Measurements from ENCODE around the gene TTLL6.
"Not testable (repeated sequence)": the region's sequence is repeated elsewhere in the genome, so short reads cannot be mapped to it uniquely, and the experiment has no call there.

TTLL6 gene

DNA sequence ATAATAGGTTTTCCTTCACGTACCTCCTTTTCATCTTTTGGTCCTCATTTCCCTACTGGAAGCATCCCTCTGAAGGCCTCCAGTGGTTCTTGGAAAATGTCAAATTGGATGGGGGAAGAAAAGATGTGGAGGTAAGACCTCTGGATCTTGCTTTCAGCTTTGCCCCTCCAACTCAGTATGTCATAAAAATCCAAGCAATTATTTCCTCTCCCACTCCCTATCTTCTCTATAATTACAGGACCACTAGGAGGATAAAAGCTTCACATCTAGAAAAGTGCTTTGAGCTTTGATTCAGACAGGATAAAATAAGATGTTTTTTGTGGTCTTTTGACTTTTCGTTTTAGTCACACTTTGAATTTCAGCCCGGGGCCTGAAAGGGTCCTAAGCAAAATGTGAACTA, 1.7 kb downstream of the TTLL6 start:
- DNase-seq (ENCODE audit: low read depth in 3 of 3): no peak

GRCh38 chr17:48814504-48814903, 2.5 kb downstream of the TTLL6 start:
- DNase-seq (ENCODE audit: low read depth in 3 of 3): peak; percentile 28 to 49 (median 33)

DNA sequence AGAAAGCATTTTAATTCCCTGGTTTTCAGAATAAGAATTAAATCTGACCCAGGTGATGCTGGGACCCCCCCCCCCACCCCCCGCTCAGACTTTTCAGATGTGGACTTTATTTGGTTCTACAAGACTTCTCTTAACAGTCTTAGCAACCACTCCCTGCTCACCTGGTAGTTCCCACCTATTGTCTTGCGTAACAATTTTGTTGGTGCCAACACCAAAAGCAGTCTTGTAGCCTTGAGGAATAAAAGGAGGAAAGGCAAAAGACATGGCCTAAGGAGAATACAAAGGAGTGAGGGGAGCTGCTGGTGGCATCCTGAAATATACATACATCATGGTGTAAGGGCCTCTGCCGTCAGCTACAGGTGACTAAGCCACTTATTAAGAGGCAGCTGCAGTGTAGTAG, 5.0 kb downstream of the TTLL6 start:
- DNase-seq (ENCODE audit: low read depth in 3 of 3): no peak

- no peak for DNase-seq (ENCODE audit: low read depth in 3 of 3)
These were observed 7.8 kb downstream of the TTLL6 start for GRCh38 chr17:48809182-48809581.

DNA sequence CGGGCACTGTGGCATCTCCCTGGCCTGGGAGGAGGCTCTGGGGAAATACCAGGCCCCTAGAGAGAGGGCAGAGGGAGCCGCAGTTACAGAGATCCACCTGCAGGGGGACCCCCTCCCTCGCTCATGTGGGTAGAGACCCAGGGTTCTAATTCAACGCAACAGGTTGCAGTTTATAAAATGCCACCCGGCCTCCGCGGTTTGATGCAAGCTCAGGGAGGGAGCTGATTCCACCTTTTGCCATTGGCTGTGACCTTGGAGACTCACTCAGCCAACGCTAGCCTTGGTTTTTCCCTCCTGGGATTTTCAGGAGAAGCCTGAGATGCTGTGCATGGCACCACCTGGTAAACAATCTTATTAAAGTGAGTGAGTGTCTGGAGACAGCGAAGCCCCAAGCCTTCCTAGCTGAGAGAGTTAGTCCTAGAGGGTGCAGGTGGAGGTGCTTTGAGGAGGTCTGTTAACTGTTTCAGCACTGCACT, 12.1 kb downstream of the TTLL6 start:
- peak; percentile 49 to 62 (median 57) for DNase-seq (ENCODE audit: low read depth in 3 of 3)

GRCh38 chr17:48800626-48801217, 16.3 kb downstream of the TTLL6 start:
- DNase-seq (ENCODE audit: low read depth in 3 of 3): no peak

DNA sequence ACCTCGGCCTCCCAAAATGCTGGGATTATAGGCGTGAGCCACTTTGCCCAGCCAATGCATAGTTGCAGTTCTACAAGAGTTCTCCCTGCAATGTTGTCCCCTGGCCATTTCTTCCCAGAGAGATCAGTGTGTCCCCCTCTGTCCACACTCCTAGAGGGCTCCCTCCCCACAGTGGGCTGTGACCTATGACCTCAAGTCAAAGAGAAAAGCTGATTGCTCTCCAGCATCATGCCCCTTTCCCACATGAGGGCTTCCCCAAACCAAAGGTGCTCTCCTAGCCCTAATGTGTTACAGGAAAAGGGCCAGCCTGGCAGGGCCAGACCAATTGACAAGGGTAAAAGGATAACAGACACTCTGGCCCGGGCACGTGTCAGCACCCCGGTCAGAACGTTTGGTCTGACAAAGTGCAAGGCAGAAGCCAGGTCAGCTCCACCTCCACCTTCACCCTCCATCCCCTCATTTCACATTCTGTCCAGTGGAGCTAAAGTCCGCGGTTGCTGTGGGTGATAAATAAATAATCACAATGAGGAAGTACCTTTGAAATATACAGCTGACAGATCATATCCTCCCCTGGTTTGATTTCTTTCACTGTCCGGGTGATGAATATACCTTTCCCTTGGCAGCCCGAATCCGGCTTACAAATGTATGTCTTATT, 17.8 kb downstream of the TTLL6 start:
- DNase-seq (ENCODE audit: low read depth in 3 of 3): no peak

DNA sequence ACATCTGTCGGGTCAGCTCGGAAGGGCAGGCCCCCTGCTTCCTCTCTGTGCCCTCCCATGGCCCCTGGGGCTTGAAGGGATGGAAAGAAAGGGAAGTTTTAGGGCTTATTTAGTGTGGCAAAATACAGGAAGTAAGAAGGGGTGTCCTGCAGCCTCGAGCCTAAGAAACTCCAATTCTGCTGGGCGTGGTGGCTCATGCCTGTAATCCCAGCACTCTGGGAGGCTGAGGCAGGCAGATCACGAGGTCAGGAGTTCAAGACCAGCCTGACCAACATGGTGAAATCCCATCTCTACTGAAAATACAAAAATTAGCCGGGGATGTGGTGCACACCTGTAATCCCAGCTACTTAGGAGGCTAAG, 20.9 kb downstream of the TTLL6 start:
- not testable (repeated sequence) for DNase-seq (ENCODE audit: low read depth in 3 of 3)

GRCh38 chr17:48795444-48796162, 21.4 kb downstream of the TTLL6 start:
- DNase-seq (ENCODE audit: low read depth in 3 of 3): no peak

DNA sequence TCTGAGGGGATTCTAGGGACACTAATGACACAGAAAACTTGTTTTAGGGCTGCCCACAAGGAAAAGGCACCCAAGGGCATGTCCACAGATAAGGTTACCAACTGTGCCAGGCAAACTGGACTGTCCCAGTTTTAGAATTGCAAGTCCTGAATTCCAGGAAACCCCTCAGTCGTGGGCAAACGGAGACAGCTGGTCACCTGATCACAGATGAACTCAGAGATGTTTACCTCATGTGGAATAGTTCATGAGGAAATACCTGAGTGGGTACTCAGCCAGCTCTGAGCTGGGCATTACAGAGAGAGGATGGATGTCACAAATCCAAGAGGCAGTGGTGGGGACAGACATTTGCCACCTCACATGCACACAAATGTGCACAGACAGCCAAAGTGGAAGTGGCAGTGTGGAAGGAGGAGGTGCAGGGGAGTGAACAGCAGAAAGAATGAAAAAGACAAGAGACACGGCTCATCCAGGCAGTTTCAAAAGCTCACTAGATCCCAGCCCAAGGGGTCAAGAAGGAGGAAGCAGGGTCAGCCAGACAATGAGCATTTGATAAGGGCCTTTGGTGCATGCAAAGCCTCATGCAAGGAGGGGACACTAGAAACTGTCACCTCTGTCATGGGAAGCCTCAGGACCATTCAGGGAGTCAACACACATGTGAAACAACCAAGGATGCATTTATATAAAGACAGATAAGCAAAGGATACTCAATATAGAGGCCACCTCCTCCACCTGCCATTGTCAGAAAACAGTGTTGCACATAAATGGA, 24.8 kb downstream of the TTLL6 start:
- no peak for DNase-seq (ENCODE audit: low read depth in 3 of 3)

DNA sequence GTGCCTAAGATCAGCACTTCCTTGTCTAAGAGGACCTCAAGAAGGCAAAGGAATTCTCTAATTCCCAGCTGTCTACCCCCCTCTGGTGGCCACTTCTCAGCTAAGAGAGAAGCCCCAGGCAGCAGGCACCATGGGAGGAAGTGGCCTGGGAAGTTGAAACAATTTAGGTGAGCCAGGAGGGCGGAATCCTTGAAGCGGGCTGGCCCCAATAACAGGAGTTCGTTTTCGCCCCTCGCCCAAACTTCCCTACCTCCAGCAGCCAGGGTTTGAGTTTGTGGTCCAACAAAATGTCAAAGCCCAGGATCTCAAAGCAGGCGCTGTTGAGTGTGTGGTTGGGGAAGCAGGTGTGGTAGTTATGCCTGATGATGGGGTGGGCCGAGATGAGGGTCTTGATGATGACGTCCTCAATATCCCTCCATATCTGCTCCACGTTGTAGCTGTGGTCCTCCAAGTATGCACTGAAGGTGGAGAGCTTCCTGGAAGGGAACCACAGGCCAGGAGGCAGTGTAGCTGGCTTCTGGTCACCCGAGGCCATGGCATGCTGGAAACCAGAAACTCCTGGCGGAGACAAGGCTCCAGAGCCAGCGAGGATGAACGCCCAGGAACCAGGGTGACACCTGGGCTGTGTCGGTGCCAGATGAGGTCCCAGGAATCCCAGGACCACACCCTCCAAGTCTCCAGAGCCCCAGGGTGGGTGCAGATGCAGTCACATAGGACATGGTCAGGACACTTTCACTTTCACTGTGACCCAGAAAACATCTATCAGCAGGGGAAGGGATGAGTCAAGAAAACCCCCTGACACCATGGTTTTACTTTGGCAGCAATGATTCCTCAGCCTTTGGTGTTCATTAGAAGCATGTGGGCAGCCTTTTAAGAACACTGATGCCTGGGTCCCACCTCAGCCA, 25.6 kb downstream of the TTLL6 start:
- DNase-seq (ENCODE audit: low read depth in 3 of 3): no peak

DNA sequence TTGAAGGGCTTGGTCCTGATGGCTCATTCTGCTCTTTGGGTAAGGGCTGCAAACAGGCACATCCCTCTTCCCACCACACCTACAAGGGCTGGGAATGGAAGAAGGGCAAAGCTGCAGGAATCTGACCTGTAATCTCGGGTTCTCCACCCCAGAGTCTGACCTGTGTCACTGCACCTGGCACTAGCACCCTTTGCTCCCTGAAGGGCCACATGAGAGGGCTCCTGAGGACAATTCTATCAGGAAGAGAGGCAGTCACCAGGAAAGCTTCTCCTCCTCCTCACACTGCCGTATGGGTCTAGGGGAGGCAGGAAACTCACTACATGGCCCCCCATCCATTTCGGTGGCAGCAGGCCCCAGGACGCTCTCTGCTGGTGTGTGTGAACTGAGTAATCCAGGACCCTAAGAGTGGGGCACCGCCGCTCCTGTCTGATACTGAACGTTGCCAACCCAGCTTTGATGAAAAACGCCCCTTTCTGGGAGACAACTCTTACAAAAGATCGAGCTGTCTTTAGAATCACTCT, 26.4 kb downstream of the TTLL6 start:
- DNase-seq (ENCODE audit: low read depth in 3 of 3): no peak

DNA sequence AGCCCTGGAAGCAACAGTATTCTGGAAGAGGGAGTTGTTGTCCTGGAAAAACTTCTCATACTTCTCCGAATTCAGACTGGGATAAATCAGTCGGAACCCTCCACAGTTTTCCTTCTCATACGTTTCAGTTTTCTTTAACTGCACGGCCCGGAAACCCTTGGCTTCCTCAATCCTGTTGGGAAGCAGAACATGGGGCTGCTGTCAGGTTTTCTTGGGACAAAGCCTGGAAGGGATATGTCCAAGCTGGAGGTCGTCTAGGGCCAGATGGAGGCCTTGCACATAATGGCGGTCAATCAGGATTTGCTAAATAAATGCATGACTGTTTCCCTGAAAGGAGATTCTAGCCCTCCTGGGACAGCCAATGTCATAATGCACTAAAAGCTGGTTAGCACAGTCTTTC, 29.2 kb downstream of the TTLL6 start:
- DNase-seq (ENCODE audit: low read depth in 3 of 3): no peak

- DNase-seq (ENCODE audit: low read depth in 3 of 3): no peak
These were observed 37.6 kb downstream of the TTLL6 start for GRCh38 chr17:48779421-48779820.

DNA sequence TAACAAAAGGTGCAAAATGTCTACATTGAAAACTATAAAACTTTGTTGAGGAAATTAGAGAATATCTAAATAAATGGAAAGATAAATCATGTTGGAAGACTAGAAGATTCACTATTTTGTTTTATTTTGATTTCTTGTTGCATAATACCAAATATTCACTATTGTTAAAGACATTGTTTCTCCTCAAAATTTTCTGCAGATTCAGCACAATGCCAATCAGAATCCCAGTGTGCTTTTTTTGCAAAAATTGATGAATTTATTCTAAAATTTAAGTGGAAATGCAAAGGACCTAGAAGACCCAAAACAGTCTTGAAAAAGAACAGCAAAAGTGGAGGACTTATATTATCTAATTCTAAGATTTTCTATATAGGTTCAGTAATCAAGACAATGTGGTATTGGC, 40.4 kb downstream of the TTLL6 start:
- no peak for DNase-seq (ENCODE audit: low read depth in 3 of 3)

GRCh38 chr17:48773245-48773644, 43.8 kb downstream of the TTLL6 start:
- DNase-seq (ENCODE audit: low read depth in 3 of 3): no peak

DNA sequence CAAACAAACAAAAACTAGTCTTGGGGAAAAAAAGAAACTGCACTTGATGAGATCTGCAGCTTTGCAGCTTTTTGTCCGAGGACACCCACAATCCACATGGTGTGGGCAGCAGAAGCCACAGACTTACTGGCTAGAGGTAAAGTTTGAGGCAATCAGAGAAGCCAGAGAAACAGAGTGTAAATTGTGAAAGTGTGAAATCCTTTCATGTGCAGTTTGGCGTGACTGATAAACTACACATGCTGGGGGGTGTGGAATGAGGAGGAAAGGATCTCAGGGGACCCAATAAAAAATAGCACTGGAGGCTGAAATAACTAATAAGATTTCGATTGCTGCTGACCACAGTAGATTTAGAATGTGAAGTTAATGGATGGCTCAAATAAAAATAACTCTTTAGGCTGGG, 46.1 kb downstream of the TTLL6 start:
- DNase-seq (ENCODE audit: low read depth in 3 of 3): no peak

DNA sequence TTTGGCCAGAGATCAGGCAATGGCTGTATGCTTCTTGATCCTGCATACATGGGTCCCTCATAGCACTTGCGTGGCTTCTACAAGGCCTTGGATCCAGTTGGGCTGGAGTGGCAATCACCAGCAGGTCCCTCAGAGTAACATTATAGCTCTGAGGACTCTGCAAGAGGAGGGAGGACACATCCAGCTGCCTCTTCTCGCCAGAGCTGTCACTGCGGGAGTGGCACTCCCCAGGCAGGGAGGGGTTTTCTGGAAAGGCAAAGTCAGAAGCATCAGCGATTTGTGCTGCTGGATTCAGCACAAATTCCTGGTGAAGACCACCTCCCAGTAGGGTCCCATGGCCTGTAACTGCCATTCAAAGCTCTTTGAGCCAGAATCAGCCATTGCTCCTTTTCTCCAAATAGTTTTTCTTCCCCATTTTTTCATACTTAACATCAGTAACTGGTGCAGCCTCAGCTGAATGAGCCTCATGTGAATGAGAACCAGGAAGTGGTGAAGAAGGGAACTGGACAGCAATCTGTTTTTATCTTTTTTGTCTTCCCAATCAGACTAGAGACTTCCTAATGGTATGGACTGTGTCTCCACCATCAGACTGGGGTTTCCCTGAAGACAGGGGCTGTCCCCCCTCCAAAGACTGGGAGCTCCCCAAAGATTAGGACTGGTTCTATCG, 47.9 kb downstream of the TTLL6 start:
- DNase-seq (ENCODE audit: low read depth in 3 of 3): no peak

DNA sequence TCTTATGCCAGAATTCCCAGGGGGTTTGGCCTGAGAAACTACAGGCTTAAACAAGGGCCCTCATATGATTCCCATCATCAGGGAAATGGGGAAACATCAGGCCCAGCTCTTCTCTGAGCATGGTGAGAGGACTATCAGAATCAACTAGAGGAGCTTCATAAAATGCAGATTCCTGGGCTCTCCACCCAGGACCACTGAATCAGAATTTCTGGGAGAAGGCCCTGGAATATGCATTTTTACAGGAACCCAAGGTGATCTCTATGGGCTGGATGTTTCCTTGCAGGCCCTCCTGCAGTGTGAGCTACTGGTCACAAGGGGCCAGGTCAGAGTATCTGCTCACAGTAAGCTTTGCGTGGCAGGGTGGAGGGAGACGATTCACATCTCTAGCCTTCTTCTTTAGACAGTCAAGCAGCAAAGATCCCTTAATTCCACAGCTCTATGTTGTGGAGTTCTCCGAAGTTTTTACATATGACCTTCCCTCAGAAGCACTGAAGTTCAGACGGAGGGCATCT, 49.7 kb downstream of the TTLL6 start:
- no peak for DNase-seq (ENCODE audit: low read depth in 3 of 3)

DNA sequence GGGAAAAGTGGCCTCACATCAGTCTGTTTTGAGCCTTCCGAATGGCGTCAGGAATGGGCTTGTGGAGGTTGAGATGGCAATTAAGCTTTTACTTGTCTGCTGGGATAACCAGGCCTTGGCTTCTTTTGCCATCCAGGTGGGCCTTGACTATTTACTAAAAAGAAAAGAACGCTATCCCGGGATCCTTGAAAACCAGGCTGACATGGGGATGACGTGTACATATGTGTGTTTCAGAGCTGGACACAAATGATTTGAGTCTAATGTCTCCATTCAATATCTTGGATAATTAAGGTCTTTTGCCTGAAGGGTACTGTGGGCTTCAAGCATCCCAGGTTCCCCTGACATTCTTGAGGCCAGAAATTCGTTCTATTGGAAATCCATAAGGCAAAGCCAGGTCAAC, 55.9 kb downstream of the TTLL6 start:
- DNase-seq (ENCODE audit: low read depth in 3 of 3): no peak
